ENCODE measurements around the gene PRKAR2B.

DNA sequence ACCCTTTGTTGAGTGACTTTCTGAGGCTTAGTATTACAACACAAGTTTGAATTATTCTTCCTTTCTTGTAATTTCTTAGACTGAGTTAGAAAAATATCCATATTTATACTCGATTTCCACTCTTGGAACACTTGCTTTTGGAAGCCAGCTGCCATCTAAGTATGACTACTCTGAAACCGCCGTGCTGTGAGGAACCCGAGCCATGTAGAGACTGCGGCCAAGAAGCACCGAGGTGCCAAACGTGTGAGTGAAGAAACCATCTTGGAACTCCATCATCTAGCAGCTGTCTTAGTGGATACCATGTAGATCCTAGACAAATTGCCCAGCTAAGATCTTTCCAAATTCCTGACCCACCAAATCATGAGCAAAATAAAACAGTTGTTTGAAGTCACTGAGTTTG lies 49.7 kb upstream of the PRKAR2B start:
- TF ChIP-seq CTCF (IDR thresholded peaks at IDR 0.05 in 2 of 3, conservative IDR thresholded peaks at IDR 0.05 in 1 of 3; ENCODE audit: borderline replicate concordance in 1 of 3, insufficient read depth in 1 of 3, low read depth in 2 of 3, low read length in 2 of 3), result no peak
- no peak for TF ChIP-seq JUND (IDR thresholded peaks at IDR 0.05)
- TF ChIP-seq POLR2AphosphoS5 (IDR thresholded peaks at IDR 0.05; ENCODE audit: low read depth, low read length), result no peak
- TF ChIP-seq ZNF274 (IDR thresholded peaks at IDR 0.05; ENCODE audit: low read depth, low read length), result no peak
- TF ChIP-seq REST (IDR thresholded peaks at IDR 0.05; ENCODE audit: low read depth), result no peak
- TF ChIP-seq, protein P1, sequence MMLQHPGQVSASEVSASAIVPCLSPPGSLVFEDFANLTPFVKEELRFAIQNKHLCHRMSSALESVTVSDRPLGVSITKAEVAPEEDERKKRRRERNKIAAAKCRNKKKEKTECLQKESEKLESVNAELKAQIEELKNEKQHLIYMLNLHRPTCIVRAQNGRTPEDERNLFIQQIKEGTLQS (IDR thresholded peaks at IDR 0.05), result no peak
- no peak for TF ChIP-seq EZH2 (IDR thresholded peaks at IDR 0.05)
- TF ChIP-seq EZH2phosphoT487 (IDR thresholded peaks at IDR 0.05; ENCODE audit: borderline replicate concordance), result no peak
- no peak for TF ChIP-seq POLR2A (IDR thresholded peaks at IDR 0.05; ENCODE audit: borderline replicate concordance, extremely low read depth, insufficient read depth, insufficient read length)
- TF ChIP-seq FOSL1 (IDR thresholded peaks at IDR 0.05; ENCODE audit: low read depth), result no peak
- no peak for TF ChIP-seq MAX (IDR thresholded peaks at IDR 0.05)
- TF ChIP-seq CEBPB (IDR thresholded peaks at IDR 0.05; ENCODE audit: low read depth), result no peak
- TF ChIP-seq EGR1 (IDR thresholded peaks at IDR 0.05; ENCODE audit: low read depth), result no peak
- TF ChIP-seq, protein P2, sequence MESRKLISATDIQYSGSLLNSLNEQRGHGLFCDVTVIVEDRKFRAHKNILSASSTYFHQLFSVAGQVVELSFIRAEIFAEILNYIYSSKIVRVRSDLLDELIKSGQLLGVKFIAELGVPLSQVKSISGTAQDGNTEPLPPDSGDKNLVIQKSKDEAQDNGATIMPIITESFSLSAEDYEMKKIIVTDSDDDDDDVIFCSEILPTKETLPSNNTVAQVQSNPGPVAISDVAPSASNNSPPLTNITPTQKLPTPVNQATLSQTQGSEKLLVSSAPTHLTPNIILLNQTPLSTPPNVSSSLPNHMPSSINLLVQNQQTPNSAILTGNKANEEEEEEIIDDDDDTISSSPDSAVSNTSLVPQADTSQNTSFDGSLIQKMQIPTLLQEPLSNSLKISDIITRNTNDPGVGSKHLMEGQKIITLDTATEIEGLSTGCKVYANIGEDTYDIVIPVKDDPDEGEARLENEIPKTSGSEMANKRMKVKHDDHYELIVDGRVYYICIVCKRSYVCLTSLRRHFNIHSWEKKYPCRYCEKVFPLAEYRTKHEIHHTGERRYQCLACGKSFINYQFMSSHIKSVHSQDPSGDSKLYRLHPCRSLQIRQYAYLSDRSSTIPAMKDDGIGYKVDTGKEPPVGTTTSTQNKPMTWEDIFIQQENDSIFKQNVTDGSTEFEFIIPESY (IDR thresholded peaks at IDR 0.05; ENCODE audit: extremely low read depth, insufficient replicate concordance, low read length), result no peak
